Astrocyte (in vitro differentiated cells and primary cell): ENCODE data around the gene TMTC2. TPM values are rescaled to one million over a fixed set of nuclear protein-coding genes. Genes with fewer than 3 reads are reported as not detected.

ENCODE experiments used
- DNase-seq: peaks from one replicate; pipeline ENCODE4 v3.0.0-alpha.2; 2010; ENCODE audit warnings: low read depth
- FAIRE-seq: peaks from 2 replicates; lab custom pipeline; 2011; peaks lifted over from hg19 to GRCh38; lab: Jason Lieb, UNC
- H2AFZ ChIP-seq: 2 replicates; pipeline ENCODE4 v1.6.0; 2012; ENCODE audit warnings: low read depth, low read length, inconsistent platforms
- H3K27ac ChIP-seq: 2 replicates; pipeline ENCODE4 v1.5.1; 2011; ENCODE audit warnings: low read depth, low read length, inconsistent platforms
- H3K27me3 ChIP-seq: 2 replicates; pipeline ENCODE4 v1.6.0; 2011; ENCODE audit warnings: low read length, inconsistent platforms; ENCODE audit not compliant: insufficient read depth
- H3K36me3 ChIP-seq: 2 replicates; pipeline ENCODE4 v1.5.1; 2011; ENCODE audit warnings: low read length, inconsistent platforms; ENCODE audit not compliant: insufficient read depth
- H3K4me1 ChIP-seq: 2 replicates; pipeline ENCODE4 v1.5.1; 2011; ENCODE audit warnings: low read length, inconsistent platforms; ENCODE audit not compliant: insufficient read depth
- H3K4me2 ChIP-seq: 2 replicates; pipeline ENCODE4 v1.6.0; 2012; ENCODE audit warnings: low read length, inconsistent platforms
- H3K4me3 ChIP-seq: 2 replicates; pipeline ENCODE4 v1.5.1; 2011; ENCODE audit warnings: low read depth, mild to moderate bottlenecking, low read length, inconsistent platforms; ENCODE audit not compliant: insufficient read depth
- H3K79me2 ChIP-seq: 2 replicates; pipeline ENCODE4 v1.6.0; 2012; ENCODE audit warnings: mild to moderate bottlenecking, low read length, inconsistent platforms; ENCODE audit not compliant: insufficient read depth
- H3K9ac ChIP-seq: 2 replicates; pipeline ENCODE4 v1.6.0; 2012; ENCODE audit warnings: mild to moderate bottlenecking, low read length, inconsistent platforms
- H3K9me3 ChIP-seq: 2 replicates; pipeline ENCODE4 v1.5.1; 2012; ENCODE audit warnings: low read depth, mild to moderate bottlenecking, low read length, inconsistent platforms; ENCODE audit not compliant: insufficient read depth
- H4K20me1 ChIP-seq: 2 replicates; pipeline ENCODE4 v1.6.0; 2012; ENCODE audit warnings: low read length, inconsistent platforms; ENCODE audit not compliant: insufficient read depth
- H3K27ac Mint-ChIP-seq: one replicate; pipeline ENCODE4 v1.8.0; 2021; ENCODE audit warnings: mild to moderate bottlenecking, mixed read lengths; ENCODE audit not compliant: unreplicated experiment
- H3K27me3 Mint-ChIP-seq: one replicate; pipeline ENCODE4 v1.8.0; 2021; ENCODE audit warnings: low read depth, mixed read lengths; ENCODE audit not compliant: unreplicated experiment
- H3K36me3 Mint-ChIP-seq: one replicate; pipeline ENCODE4 v1.8.0; 2021; ENCODE audit warnings: low read depth, mixed read lengths; ENCODE audit not compliant: unreplicated experiment
- H3K4me1 Mint-ChIP-seq: one replicate; pipeline ENCODE4 v1.8.0; 2021; ENCODE audit warnings: low read depth, mixed read lengths; ENCODE audit not compliant: unreplicated experiment
- H3K4me3 Mint-ChIP-seq: one replicate; pipeline ENCODE4 v1.8.0; 2021; ENCODE audit warnings: mild to moderate bottlenecking, moderate library complexity, mixed read lengths; ENCODE audit not compliant: unreplicated experiment
- H3K9me3 Mint-ChIP-seq: one replicate; pipeline ENCODE4 v1.8.0; 2021; ENCODE audit warnings: mild to moderate bottlenecking, mixed read lengths; ENCODE audit not compliant: unreplicated experiment
- EZH2 ChIP-seq: IDR thresholded peaks from 2 replicates; pipeline ENCODE4 v1.6.1; 2012; ENCODE audit warnings: mild to moderate bottlenecking, low read length, inconsistent platforms; ENCODE audit not compliant: insufficient read depth
- total RNA-seq: library from RNA; stranded (reverse); gene quantifications from 2 replicates; pipeline ENCODE4 v1.2.1, GENCODE V29; 2021
- TF ChIP-seq, protein P1 (sequence below): IDR thresholded peaks from 2 replicates; pipeline ENCODE4 v1.5.1; 2011; ENCODE audit warnings: low read depth, mild to moderate bottlenecking, inconsistent platforms, low read length, moderate library complexity; ENCODE audit not compliant: insufficient read depth

The TMTC2 gene
- total RNA-seq, 1 donor from 2014 or later = 2.2 TPM

DNA sequence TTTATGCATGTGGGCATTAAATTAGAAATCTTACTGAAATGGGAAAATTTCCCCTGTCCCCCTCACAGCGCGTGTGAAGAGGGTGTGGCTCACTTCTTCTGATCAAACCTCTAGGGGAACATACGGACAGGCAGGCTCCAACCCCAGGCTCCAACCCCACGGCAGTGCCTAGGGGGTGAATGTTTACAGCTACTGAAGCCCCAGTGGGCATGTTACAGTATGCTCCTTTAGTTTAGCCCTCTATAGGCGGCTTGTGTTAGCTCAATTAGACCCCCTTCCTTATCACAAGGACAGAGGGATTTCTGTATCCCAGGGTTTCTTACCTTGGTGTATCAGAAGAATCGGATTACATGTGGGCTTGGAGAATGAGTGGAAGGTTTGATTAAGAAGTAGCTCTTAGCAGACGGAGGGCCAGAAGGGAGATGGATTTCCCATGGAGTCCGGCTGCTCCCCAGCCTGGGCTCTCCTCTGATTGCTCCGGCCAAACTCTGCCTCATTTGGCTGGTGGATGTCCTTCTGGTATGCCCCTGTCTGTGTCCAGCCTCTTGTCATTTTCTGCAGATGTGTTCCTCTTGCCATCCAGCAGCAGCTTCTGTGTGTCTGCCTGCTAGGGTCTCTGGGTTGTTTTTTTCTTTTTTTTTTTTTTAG lies 223.7 kb downstream of the TMTC2 start:
- no peak overlapping the region for H2AFZ ChIP-seq
- Mint-ChIP-seq H3K36me3 (no peaks in the 10 kb centered on the region), H3K9me3 (no peaks in the 10 kb centered on the region), H3K4me3 (no peak overlapping the region), H3K27ac (no peak overlapping the region), H3K4me1 (no peaks in the 10 kb centered on the region), H3K27me3 (no peaks in the 10 kb centered on the region)
- no peaks in the 10 kb centered on the region for H3K79me2 ChIP-seq
- no peaks in the 10 kb centered on the region for H4K20me1 ChIP-seq
- no peak overlapping the region for H3K4me2 ChIP-seq
- no peak overlapping the region for H3K9ac ChIP-seq
- FAIRE-seq = no peak
- H3K36me3 ChIP-seq = no peaks in the 10 kb centered on the region
- no peaks in the 10 kb centered on the region for H3K9me3 ChIP-seq
- no peaks in the 10 kb centered on the region for H3K27me3 ChIP-seq
- no peak overlapping the region for H3K4me3 ChIP-seq
- no peak overlapping the region for H3K27ac ChIP-seq
- TF ChIP-seq EZH2 = no peak
- TF ChIP-seq, protein P1, sequence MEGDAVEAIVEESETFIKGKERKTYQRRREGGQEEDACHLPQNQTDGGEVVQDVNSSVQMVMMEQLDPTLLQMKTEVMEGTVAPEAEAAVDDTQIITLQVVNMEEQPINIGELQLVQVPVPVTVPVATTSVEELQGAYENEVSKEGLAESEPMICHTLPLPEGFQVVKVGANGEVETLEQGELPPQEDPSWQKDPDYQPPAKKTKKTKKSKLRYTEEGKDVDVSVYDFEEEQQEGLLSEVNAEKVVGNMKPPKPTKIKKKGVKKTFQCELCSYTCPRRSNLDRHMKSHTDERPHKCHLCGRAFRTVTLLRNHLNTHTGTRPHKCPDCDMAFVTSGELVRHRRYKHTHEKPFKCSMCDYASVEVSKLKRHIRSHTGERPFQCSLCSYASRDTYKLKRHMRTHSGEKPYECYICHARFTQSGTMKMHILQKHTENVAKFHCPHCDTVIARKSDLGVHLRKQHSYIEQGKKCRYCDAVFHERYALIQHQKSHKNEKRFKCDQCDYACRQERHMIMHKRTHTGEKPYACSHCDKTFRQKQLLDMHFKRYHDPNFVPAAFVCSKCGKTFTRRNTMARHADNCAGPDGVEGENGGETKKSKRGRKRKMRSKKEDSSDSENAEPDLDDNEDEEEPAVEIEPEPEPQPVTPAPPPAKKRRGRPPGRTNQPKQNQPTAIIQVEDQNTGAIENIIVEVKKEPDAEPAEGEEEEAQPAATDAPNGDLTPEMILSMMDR = no peak
- DNase-seq = no peak
- no peaks in the 10 kb centered on the region for H3K4me1 ChIP-seq

DNA sequence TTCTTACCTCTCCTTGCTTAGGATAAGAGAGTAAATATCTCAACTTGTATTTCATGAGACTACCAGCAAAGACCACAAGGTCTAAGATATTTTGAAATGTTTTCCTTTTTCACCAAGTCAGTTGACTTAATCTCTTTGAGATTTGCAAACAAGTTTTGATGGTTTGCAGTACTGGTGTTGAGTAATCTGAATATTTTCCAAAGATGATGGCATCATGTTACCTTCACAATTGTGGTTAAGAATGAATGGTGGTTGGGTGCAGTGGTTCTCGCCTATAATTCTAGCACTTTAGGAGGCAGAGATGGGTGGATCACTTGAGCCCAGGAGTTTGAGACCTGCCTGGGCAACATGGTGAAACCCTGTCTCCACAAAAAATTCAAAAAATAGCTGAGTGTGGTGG lies 225.7 kb downstream of the TMTC2 start:
- no peaks in the 10 kb centered on the region for H3K27me3 Mint-ChIP-seq
- H3K36me3 Mint-ChIP-seq = no peaks in the 10 kb centered on the region
- TF ChIP-seq EZH2 = no peak
- TF ChIP-seq, protein P1 = no peak
- FAIRE-seq (no peak), DNase-seq (peak; percentile 37)
- H3K4me1 ChIP-seq = no peaks in the 10 kb centered on the region
- no peaks in the 10 kb centered on the region for H4K20me1 ChIP-seq
- H3K27ac ChIP-seq = no peak overlapping the region
- H3K9ac ChIP-seq = no peak overlapping the region
- no peaks in the 10 kb centered on the region for H3K27me3 ChIP-seq
- H3K9me3 ChIP-seq = no peaks in the 10 kb centered on the region
- no peak overlapping the region for H3K4me3 ChIP-seq
- H3K27ac Mint-ChIP-seq = no peak overlapping the region
- H3K4me2 ChIP-seq = no peak overlapping the region
- H2AFZ ChIP-seq = no peak overlapping the region
- H3K4me1 Mint-ChIP-seq = no peaks in the 10 kb centered on the region
- H3K4me3 Mint-ChIP-seq = no peak overlapping the region
- no peaks in the 10 kb centered on the region for H3K36me3 ChIP-seq
- no peaks in the 10 kb centered on the region for H3K79me2 ChIP-seq
- H3K9me3 Mint-ChIP-seq = no peaks in the 10 kb centered on the region

DNA sequence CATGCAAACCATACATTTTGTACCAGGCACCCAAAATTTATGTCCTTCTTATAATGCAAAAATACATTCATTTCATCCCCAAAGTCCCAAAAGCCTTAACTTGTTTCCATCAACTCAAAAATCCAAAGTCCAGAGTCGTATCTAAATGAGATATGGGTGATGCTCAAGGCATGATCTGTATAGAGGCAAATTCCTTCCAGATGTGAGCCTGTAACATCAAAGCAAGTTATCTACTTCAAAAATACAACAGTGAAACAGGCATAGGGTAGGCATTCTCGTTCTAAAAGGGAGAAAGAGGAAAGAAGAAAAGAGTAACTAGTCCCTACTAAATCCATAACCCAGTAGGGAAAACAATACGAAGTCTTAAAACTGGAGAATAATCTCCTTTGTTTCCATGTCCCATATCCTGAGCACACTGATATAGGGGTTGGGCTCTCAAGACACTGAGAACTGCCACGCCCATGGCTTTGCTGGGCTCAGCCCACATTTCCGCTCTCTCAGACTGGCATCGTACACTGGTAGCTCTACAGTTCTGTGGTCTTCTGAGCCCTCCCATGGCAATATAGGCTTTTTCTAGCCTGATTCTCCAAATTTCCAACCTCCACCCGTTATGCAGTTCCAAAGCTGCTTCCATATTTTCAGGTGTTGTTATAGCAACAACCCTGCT lies 232.8 kb downstream of the TMTC2 start:
- H3K9me3 ChIP-seq = no peaks in the 10 kb centered on the region
- Mint-ChIP-seq H3K27me3 (no peaks in the 10 kb centered on the region), H3K9me3 (no peaks in the 10 kb centered on the region), H3K4me1 (no peaks in the 10 kb centered on the region), H3K27ac (no peak overlapping the region), H3K4me3 (no peak overlapping the region), H3K36me3 (no peaks in the 10 kb centered on the region)
- TF ChIP-seq, protein P1 = no peak
- no peak for TF ChIP-seq EZH2
- no peak overlapping the region for H3K4me2 ChIP-seq
- H3K4me3 ChIP-seq = no peak overlapping the region
- H2AFZ ChIP-seq = no peak overlapping the region
- no peak overlapping the region for H3K27ac ChIP-seq
- no peak for FAIRE-seq
- no peaks in the 10 kb centered on the region for H4K20me1 ChIP-seq
- H3K27me3 ChIP-seq = no peaks in the 10 kb centered on the region
- DNase-seq = no peak
- H3K9ac ChIP-seq = no peak overlapping the region
- no peaks in the 10 kb centered on the region for H3K79me2 ChIP-seq
- H3K4me1 ChIP-seq = no peaks in the 10 kb centered on the region
- no peaks in the 10 kb centered on the region for H3K36me3 ChIP-seq
